GM12878 (cell line): Measurements from ENCODE around the gene PPP3CA. TPM values are rescaled to one million over a fixed set of nuclear protein-coding genes. Genes with fewer than 3 reads are reported as not detected.

ENCODE experiments used
- ATAC-seq: fragments of 200-7000 bp; cut with Tn5 transposase; 3 replicates; pipeline ENCODE4 v1.9.1; 2020; ENCODE audit warnings: mild to moderate bottlenecking, moderate library complexity
- BruUV-seq: library from RNA; stranded (reverse); fragments of 400-500 nt; replicated peaks from 2 replicates; lab custom pipeline; 2021; lab: Mats Ljungman, UMichigan
- CTCF ChIA-PET: fragments of 300-600 bp; sonication (Branson Sonifier 250); formaldehyde crosslinking; extraction: SDS; loops from one replicate; lab custom pipeline; 2021; ENCODE audit warnings: inconsistent platforms; lab: Yijun Ruan, JAX
- POLR2A ChIA-PET: fragments of 350-600 bp; formaldehyde crosslinking; extraction: SDS; loops from one replicate; lab custom pipeline; 2021; ENCODE audit warnings: inconsistent platforms; lab: Charles Lee
- RAD21 ChIA-PET: fragments of 300-600 bp; sonication (Branson Sonifier 250); formaldehyde crosslinking; loops from one replicate; lab custom pipeline; 2023; ENCODE audit warnings: antibody characterized with exemption; ENCODE audit not compliant: unreplicated experiment; lab: Charles Lee
- SMC1A ChIA-PET: fragments of 300-600 bp; sonication (Branson Sonifier 250); formaldehyde crosslinking; loops from one replicate; lab custom pipeline; 2023; ENCODE audit not compliant: unreplicated experiment, uncharacterized antibody; lab: Charles Lee
- DNase-seq: peaks from one replicate; pipeline ENCODE4 v3.0.0-alpha.2; 2011; ENCODE audit warnings: low read depth, low spot score
- FAIRE-seq: peaks from 3 replicates; lab custom pipeline; 2011; peaks lifted over from hg19 to GRCh38; lab: Jason Lieb, UNC
- H2AFZ ChIP-seq: 2 replicates; pipeline ENCODE4 v1.6.0; 2011; ENCODE audit warnings: low read depth, low read length, control low read depth; ENCODE audit not compliant: control insufficient read depth
- H3K27ac ChIP-seq: 2 replicates; pipeline ENCODE4 v1.5.1; 2011; ENCODE audit warnings: control low read depth; ENCODE audit not compliant: control insufficient read depth, insufficient read depth
- H3K27me3 ChIP-seq, 2 experiments: replicated peaks in 1 of 2; 2 replicates each; pipeline versions ENCODE4 v1.6.0 to v1.6.1; 2011; ENCODE audit warnings: low read length in 1 of 2; ENCODE audit not compliant: control insufficient read depth in 2 of 2, insufficient read depth in 2 of 2
- H3K36me3 ChIP-seq, 2 experiments: 2 replicates each; pipeline ENCODE4 v1.5.1; 2011; ENCODE audit warnings: low read length in 1 of 2; ENCODE audit not compliant: control insufficient read depth in 2 of 2, insufficient read depth in 2 of 2
- H3K4me1 ChIP-seq: 2 replicates; pipeline ENCODE4 v1.6.1; 2011; ENCODE audit warnings: mild to moderate bottlenecking, low read length, moderate library complexity, mixed read lengths; ENCODE audit not compliant: control insufficient read depth, insufficient read depth
- H3K4me2 ChIP-seq: 2 replicates; pipeline ENCODE4 v1.6.0; 2011; ENCODE audit warnings: control low read depth; ENCODE audit not compliant: control insufficient read depth, insufficient read depth
- H3K4me3 ChIP-seq: fragments of 200-600 bp; sonication (generic); 2 replicates; pipeline ENCODE4 v1.5.1; 2016
- H3K79me2 ChIP-seq: 2 replicates; pipeline ENCODE4 v1.6.0; 2011; ENCODE audit warnings: low read length; ENCODE audit not compliant: control insufficient read depth, insufficient read depth
- H3K9ac ChIP-seq: 2 replicates; pipeline ENCODE4 v1.8.0; 2011; ENCODE audit warnings: low read length, control low read depth, mixed read lengths; ENCODE audit not compliant: control insufficient read depth, insufficient read depth
- H3K9me3 ChIP-seq: replicated peaks from 3 replicates; pipeline ENCODE4 v1.5.1; 2011; ENCODE audit warnings: mild to moderate bottlenecking, low read length; ENCODE audit not compliant: control insufficient read depth, insufficient read depth
- H4K20me1 ChIP-seq: 2 replicates; pipeline ENCODE4 v1.6.0; 2011; ENCODE audit not compliant: control insufficient read depth, insufficient read depth
- ASH2L ChIP-seq: fragments of 300-600, 200-600 bp; sonication (generic); IDR thresholded peaks from 2 replicates; pipeline ENCODE4 v1.6.1; 2017; ENCODE audit warnings: low read depth, mild to moderate bottlenecking, borderline replicate concordance
- MTA2 ChIP-seq: fragments of 450-650 bp; IDR thresholded peaks from 2 replicates; pipeline ENCODE4 v1.6.1; 2016; ENCODE audit warnings: low read depth, mild to moderate bottlenecking, moderate library complexity
- MXI1 ChIP-seq: fragments of 150-350 bp; IDR thresholded peaks from 2 replicates; pipeline ENCODE4 v1.6.1; 2011; ENCODE audit warnings: low read depth, mild to moderate bottlenecking, inconsistent platforms, low read length, improper control_type of control experiment
- PML ChIP-seq: IDR thresholded peaks from 2 replicates; pipeline ENCODE4 v1.6.1; 2012; ENCODE audit warnings: low read length, inconsistent platforms
- RELA ChIP-seq: fragments of 450-650 bp; IDR thresholded peaks from 2 replicates; pipeline ENCODE4 v1.8.0; 2014; ENCODE audit warnings: borderline replicate concordance; ENCODE audit not compliant: partially characterized antibody
- SIN3A ChIP-seq: IDR thresholded peaks from 2 replicates; pipeline ENCODE4 v1.6.1; 2012; ENCODE audit warnings: low read depth, low read length, improper control_type of control experiment
- TCF7 ChIP-seq: IDR thresholded peaks from 2 replicates; pipeline ENCODE4 v1.6.1; 2014; ENCODE audit warnings: antibody characterized with exemption, borderline replicate concordance
- ZNF274 ChIP-seq: IDR thresholded peaks from one replicate; pipeline ENCODE4 v1.8.0; 2011; ENCODE audit not compliant: insufficient read length, insufficient read depth
- ZSCAN29 ChIP-seq: fragments of 450-650 bp; IDR thresholded peaks from 2 replicates; pipeline ENCODE4 v1.6.1; 2017; ENCODE audit warnings: mild to moderate bottlenecking, moderate library complexity
- WGBS: methylation state at CpG from one replicate; pipeline ENCODE4 v1.1.6; 2016; ENCODE audit warnings: low lambda C conversion rate; ENCODE audit not compliant: insufficient replicate concordance, insufficient coverage; ENCODE audit errors: missing lambda C conversion rate; 5-methylcytosine and 5-hydroxymethylcytosine counted together
- in situ Hi-C: fragments of 300-500 bp; cut with MboI; formaldehyde crosslinking; loops from 9 replicates; pipeline ENCODE4 v1.14.3; 2018; ENCODE audit warnings: mixed read lengths
- intact Hi-C: fragments of 100-400 bp; cut with micrococcal nuclease; formaldehyde crosslinking; loops from one replicate; pipeline ENCODE4 v1.14.2; 2022; ENCODE audit not compliant: unreplicated experiment
- polyA plus RNA-seq, 11 experiments: library from polyadenylated mRNA; depleted of rRNA in 4 of 11; unstranded in 6 of 11; stranded (reverse) in 5 of 11; fragments of >200 nt; fragmentation: Nextera tagmentation in 4 of 11; fragmentation: Illumina TruSeq in 1 of 11; extraction: Ambion mirVana in 4 of 11; extraction: Trizol in 1 of 11; gene quantifications; 1 replicate in 1 of 11; 2 replicates in 10 of 11; pipeline versions ENCODE4 v1.2.1 to v1.2.3, GENCODE V29; 2011 to 2016; ENCODE audit warnings: inconsistent platforms in 2 of 11, missing spikeins in 2 of 11, low read depth in 1 of 11
- total RNA-seq, 4 experiments: library from RNA; depleted of rRNA in 3 of 4; stranded (reverse); fragments of >200 nt in 3 of 4; fragmentation: Illumina TruSeq in 1 of 4; extraction: Trizol in 1 of 4; gene quantifications; 2 replicates each; pipeline versions ENCODE4 v1.2.1 to v1.2.3, GENCODE V29; 2013 to 2021
- TF ChIP-seq, protein P1 (sequence below): fragments of 450-650 bp; formaldehyde crosslinking; IDR thresholded peaks from 2 replicates; pipeline ENCODE4 v1.5.0; 2022; ENCODE audit warnings: mild to moderate bottlenecking, missing genetic modification characterization
- TF ChIP-seq, protein P2 (sequence below): fragments of 450-650 bp; IDR thresholded peaks from 2 replicates; pipeline ENCODE4 v1.6.1; 2017; ENCODE audit warnings: mild to moderate bottlenecking, moderate library complexity
- TF ChIP-seq, protein P3 (sequence below): fragments of 450-650 bp; IDR thresholded peaks from 2 replicates; pipeline ENCODE4 v1.6.1; 2017; ENCODE audit warnings: mild to moderate bottlenecking, low read depth, inconsistent platforms; ENCODE audit not compliant: poor library complexity, severe bottlenecking
- TF ChIP-seq, protein P4 (sequence below): IDR thresholded peaks from 2 replicates; pipeline ENCODE4 v1.6.1; 2011; ENCODE audit warnings: low read depth, mild to moderate bottlenecking, low read length, moderate library complexity, borderline replicate concordance; ENCODE audit errors: extremely low read depth
- TF ChIP-seq, protein P5 (sequence below): fragments of 450-650 bp; IDR thresholded peaks from 2 replicates; pipeline ENCODE4 v1.6.1; 2014; ENCODE audit warnings: mild to moderate bottlenecking

The PPP3CA gene
- total and polyA plus RNA-seq, 10 of the 15 experiments (the other 5 are each of a cell fraction or from before 2014, with no cell fraction given): 0.33 to 9.0 (median 1.0) TPM

DNA sequence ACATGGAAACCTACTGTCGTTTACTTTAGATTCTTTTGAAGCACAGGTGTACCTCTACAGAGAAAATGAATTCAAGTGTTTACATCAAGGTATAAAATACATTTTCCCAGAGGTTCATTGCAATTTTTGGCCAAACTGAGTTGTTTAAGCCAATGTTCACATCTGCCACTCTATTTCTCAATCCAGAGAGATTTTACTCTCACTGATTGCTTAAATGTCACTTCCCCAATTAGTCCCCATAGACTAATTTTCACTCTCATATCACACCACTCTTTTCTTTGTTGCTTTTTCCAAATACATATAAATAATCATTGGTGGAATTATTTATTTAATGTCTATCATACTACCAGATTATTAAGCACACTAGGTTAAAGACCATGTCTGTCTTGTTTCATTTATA lies 271.8 kb downstream of the PPP3CA start:
- Histone ChIP-seq H3K79me2 (no peaks in the 10 kb centered on the region), H4K20me1 (no peaks in the 10 kb centered on the region), H3K4me3 (no peak overlapping the region), H3K27me3 (no peaks in the 10 kb centered on the region), H3K36me3 (no peaks in the 10 kb centered on the region), H3K4me2 (no peak overlapping the region), H3K27ac (no peak overlapping the region), H3K4me1 (no peaks in the 10 kb centered on the region), H3K9me3 (no peaks in the 10 kb centered on the region), H2AFZ (no peak overlapping the region), H3K9ac (no peak overlapping the region)
- DNase-seq (no peak), FAIRE-seq (no peak), ATAC-seq (no peak)
- no TSS peak for BruUV-seq
- RAD21 ChIA-PET: no interaction called here
- POLR2A ChIA-PET: no interaction called here
- WGBS: 95% methylated on average over 1 of the region's 1 CpG
- intact Hi-C loops (no loop called here), in situ Hi-C loops (no loop called here)
- CTCF ChIA-PET: no interaction called here
- SMC1A ChIA-PET: no interaction called here
- TF ChIP-seq, protein P1, sequence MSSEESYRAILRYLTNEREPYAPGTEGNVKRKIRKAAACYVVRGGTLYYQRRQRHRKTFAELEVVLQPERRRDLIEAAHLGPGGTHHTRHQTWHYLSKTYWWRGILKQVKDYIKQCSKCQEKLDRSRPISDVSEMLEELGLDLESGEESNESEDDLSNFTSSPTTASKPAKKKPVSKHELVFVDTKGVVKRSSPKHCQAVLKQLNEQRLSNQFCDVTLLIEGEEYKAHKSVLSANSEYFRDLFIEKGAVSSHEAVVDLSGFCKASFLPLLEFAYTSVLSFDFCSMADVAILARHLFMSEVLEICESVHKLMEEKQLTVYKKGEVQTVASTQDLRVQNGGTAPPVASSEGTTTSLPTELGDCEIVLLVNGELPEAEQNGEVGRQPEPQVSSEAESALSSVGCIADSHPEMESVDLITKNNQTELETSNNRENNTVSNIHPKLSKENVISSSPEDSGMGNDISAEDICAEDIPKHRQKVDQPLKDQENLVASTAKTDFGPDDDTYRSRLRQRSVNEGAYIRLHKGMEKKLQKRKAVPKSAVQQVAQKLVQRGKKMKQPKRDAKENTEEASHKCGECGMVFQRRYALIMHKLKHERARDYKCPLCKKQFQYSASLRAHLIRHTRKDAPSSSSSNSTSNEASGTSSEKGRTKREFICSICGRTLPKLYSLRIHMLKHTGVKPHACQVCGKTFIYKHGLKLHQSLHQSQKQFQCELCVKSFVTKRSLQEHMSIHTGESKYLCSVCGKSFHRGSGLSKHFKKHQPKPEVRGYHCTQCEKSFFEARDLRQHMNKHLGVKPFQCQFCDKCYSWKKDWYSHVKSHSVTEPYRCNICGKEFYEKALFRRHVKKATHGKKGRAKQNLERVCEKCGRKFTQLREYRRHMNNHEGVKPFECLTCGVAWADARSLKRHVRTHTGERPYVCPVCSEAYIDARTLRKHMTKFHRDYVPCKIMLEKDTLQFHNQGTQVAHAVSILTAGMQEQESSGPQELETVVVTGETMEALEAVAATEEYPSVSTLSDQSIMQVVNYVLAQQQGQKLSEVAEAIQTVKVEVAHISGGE: no peak
- TF ChIP-seq, protein P2, sequence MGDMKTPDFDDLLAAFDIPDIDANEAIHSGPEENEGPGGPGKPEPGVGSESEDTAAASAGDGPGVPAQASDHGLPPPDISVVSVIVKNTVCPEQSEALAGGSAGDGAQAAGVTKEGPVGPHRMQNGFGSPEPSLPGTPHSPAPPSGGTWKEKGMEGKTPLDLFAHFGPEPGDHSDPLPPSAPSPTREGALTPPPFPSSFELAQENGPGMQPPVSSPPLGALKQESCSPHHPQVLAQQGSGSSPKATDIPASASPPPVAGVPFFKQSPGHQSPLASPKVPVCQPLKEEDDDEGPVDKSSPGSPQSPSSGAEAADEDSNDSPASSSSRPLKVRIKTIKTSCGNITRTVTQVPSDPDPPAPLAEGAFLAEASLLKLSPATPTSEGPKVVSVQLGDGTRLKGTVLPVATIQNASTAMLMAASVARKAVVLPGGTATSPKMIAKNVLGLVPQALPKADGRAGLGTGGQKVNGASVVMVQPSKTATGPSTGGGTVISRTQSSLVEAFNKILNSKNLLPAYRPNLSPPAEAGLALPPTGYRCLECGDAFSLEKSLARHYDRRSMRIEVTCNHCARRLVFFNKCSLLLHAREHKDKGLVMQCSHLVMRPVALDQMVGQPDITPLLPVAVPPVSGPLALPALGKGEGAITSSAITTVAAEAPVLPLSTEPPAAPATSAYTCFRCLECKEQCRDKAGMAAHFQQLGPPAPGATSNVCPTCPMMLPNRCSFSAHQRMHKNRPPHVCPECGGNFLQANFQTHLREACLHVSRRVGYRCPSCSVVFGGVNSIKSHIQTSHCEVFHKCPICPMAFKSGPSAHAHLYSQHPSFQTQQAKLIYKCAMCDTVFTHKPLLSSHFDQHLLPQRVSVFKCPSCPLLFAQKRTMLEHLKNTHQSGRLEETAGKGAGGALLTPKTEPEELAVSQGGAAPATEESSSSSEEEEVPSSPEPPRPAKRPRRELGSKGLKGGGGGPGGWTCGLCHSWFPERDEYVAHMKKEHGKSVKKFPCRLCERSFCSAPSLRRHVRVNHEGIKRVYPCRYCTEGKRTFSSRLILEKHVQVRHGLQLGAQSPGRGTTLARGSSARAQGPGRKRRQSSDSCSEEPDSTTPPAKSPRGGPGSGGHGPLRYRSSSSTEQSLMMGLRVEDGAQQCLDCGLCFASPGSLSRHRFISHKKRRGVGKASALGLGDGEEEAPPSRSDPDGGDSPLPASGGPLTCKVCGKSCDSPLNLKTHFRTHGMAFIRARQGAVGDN: no peak
- TF ChIP-seq MTA2 (no peak), TCF7 (no peak), ZNF274 (no peak), SIN3A (no peak), ZSCAN29 (no peak), RELA (no peak), PML (no peak), MXI1 (no peak), ASH2L (no peak)
- TF ChIP-seq, protein P3, sequence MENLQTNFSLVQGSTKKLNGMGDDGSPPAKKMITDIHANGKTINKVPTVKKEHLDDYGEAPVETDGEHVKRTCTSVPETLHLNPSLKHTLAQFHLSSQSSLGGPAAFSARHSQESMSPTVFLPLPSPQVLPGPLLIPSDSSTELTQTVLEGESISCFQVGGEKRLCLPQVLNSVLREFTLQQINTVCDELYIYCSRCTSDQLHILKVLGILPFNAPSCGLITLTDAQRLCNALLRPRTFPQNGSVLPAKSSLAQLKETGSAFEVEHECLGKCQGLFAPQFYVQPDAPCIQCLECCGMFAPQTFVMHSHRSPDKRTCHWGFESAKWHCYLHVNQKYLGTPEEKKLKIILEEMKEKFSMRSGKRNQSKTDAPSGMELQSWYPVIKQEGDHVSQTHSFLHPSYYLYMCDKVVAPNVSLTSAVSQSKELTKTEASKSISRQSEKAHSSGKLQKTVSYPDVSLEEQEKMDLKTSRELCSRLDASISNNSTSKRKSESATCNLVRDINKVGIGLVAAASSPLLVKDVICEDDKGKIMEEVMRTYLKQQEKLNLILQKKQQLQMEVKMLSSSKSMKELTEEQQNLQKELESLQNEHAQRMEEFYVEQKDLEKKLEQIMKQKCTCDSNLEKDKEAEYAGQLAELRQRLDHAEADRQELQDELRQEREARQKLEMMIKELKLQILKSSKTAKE: no peak
- TF ChIP-seq, protein P4, sequence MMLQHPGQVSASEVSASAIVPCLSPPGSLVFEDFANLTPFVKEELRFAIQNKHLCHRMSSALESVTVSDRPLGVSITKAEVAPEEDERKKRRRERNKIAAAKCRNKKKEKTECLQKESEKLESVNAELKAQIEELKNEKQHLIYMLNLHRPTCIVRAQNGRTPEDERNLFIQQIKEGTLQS: no peak
- TF ChIP-seq, protein P5, sequence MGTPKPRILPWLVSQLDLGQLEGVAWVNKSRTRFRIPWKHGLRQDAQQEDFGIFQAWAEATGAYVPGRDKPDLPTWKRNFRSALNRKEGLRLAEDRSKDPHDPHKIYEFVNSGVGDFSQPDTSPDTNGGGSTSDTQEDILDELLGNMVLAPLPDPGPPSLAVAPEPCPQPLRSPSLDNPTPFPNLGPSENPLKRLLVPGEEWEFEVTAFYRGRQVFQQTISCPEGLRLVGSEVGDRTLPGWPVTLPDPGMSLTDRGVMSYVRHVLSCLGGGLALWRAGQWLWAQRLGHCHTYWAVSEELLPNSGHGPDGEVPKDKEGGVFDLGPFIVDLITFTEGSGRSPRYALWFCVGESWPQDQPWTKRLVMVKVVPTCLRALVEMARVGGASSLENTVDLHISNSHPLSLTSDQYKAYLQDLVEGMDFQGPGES: no peak
